Heart right ventricle (tissue), 16 donors: ENCODE measurements around the gene FRMD8. TPM values are rescaled to one million over a fixed set of nuclear protein-coding genes. Genes with fewer than 3 reads are reported as not detected.

Source experiments
- ATAC-seq, 8 donors: fragments of 200-7000 bp; cut with Tn5 transposase; one replicate each; pipeline ENCODE4 v1.9.1; 2020; ENCODE audit warnings: mild to moderate bottlenecking in 8 of 8, moderate library complexity in 8 of 8, moderate number of reproducible peaks in 1 of 8
- DNase-seq, 2 donors: peaks; one replicate each; pipeline ENCODE4 v3.0.0-alpha.2; 2020
- H3K27ac ChIP-seq, 10 donors: fragments of 200-600 bp; sonication (generic) in 2 of 10; one replicate each; pipeline versions ENCODE4 v1.5.0 to v1.8.0; 2020 to 2022; ENCODE audit warnings: mild to moderate bottlenecking in 3 of 10
- H3K27me3 ChIP-seq, 7 donors: fragments of 200-600 bp; one replicate each; pipeline ENCODE4 v1.8.0; 2021 to 2022; ENCODE audit warnings: mild to moderate bottlenecking in 2 of 7
- H3K36me3 ChIP-seq, 9 donors: fragments of 200-600 bp; sonication (generic) in 1 of 9; one replicate each; pipeline versions ENCODE4 v1.5.0 to v1.8.0; 2020 to 2022; ENCODE audit warnings: mild to moderate bottlenecking in 2 of 9
- H3K4me1 ChIP-seq, 9 donors: fragments of 200-600 bp; sonication (generic) in 1 of 9; one replicate each; pipeline versions ENCODE4 v1.5.0 to v1.8.0; 2020 to 2022; ENCODE audit warnings: mild to moderate bottlenecking in 4 of 9
- H3K4me3 ChIP-seq, 10 donors: fragments of 200-600 bp; sonication (generic) in 2 of 10; one replicate each; pipeline versions ENCODE4 v1.5.0 to v1.8.0; 2020 to 2022; ENCODE audit warnings: mild to moderate bottlenecking in 7 of 10, moderate library complexity in 2 of 10
- H3K9me3 ChIP-seq, 11 donors: fragments of 200-600 bp in 10 of 11; sonication (generic) in 2 of 11; one replicate each; pipeline versions ENCODE4 v1.5.0 to v1.8.0; 2013 to 2022; ENCODE audit warnings: mild to moderate bottlenecking in 2 of 11, control low read depth in 1 of 11, moderate library complexity in 1 of 11
- CTCF ChIP-seq, 9 donors: fragments of 200-600 bp; sonication (generic) in 2 of 9; IDR thresholded peaks; one replicate each; pipeline versions ENCODE4 v1.5.0 to v1.8.0; 2021 to 2022; ENCODE audit warnings: antibody characterized with exemption in 9 of 9, mild to moderate bottlenecking in 5 of 9, moderate library complexity in 1 of 9
- WGBS, 2 donors: extraction: QIAGEN DNeasy Blood & Tissue Kit; methylation state at CpG; one replicate each; pipeline ENCODE4 v1.1.7; 2013; ENCODE audit warnings: inconsistent platforms in 1 of 2; 5-methylcytosine and 5-hydroxymethylcytosine counted together
- intact Hi-C, 10 donors: fragments of 100-400 bp; cut with DNase I; formaldehyde crosslinking; loops; one replicate each; pipeline versions ENCODE4 v1.11.1 to v1.14.2; 2022
- polyA plus RNA-seq, 2 donors: library from polyadenylated mRNA; stranded (reverse); fragments of 200-250 nt; gene quantifications; one replicate each; pipeline ENCODE4 v1.2.3, GENCODE V29; 2013
- total RNA-seq, 10 donors: library from RNA; stranded (reverse); fragmentation: NEBNext Ultra II Directional in 3 of 10; extraction: Animal tissue kit (Norgen Biotek cat#: 25700) in 3 of 10; gene quantifications; one replicate each; pipeline versions ENCODE4 v1.2.1 to v1.2.4, GENCODE V29; 2021 to 2023
- donor health status: Arrhythmogenic right ventricular cardiomyopathy.
- donor health status: ischemic (EF 13 %, LVEDD 7.1; RV severe dilation, severe dysfunction).
- donor health status: healthy with polysubstance abuse.
- donor health status: DM: no; HTN: yes; CAD: no.
- donor health status: DM: no; HTN: no; CAD: no.
- donor health status: ischemic (EF 25% LVEDD 6.9; RV normal size, moderate dysfunction).
- donor health status: ischemic (EF 25% LVEDD 5.7; RV mildly dilated, moderate dysfunction).
- donor health status: healthy.
- donor health status: DM: yes; HTN: yes; CAD: no.
- donor health status: Ischemic cardiomyopathy.
- donor health status: ischemic (EF 35%, LVEDD 5.7; RV mildly dilated, moderate dysfunction).
- donor health status: nonischemic (EF 11% LVEDD 7.7; RV severe dilation, severe dysfunction).
- donor health status: DM: yes; HTN: yes; CAD: no.
- donor health status: PGD.
- donor health status: ischemic (EF 29% LVEDD 5.4; RV normal size, mild dysfunction).
- donor health status: nonischemic (EF 23%, LVEDD 6.1; RV moderate dilation, normal function).

FRMD8 gene
- total and polyA plus RNA-seq, 12 donors, result 6.0 to 16.9 (median 12.1) TPM

GRCh38 chr11:65390099-65390941, 3.9 kb downstream of the FRMD8 start:
- ATAC-seq, result peak in 6 of 8 donors; percentile 3 to 30 (median 13)
- WGBS, 2 donors, result 50 to 54% methylated on average over 21 of the region's 21 CpGs
- Histone ChIP-seq H3K27me3 (no peaks in the 10 kb centered on the region), H3K27ac (peak overlapping the region; percentile 46 to 98 (median 86)), H3K4me1 (peaks cover 21 to 76% (median 63%) of the 10 kb centered on the region in 9 donors), H3K9me3 (no peaks in the 10 kb centered on the region), H3K4me3 (peak overlapping the region in 8 of 10 donors; percentile 2 to 35 (median 22)), H3K36me3 (peaks cover 0 to 66% (median 14%) of the 10 kb centered on the region in 9 donors)
- TF ChIP-seq CTCF (IDR thresholded peaks at IDR 0.05), result no peak
- DNase-seq, result no peak
- intact Hi-C loops, result no loop called here

GRCh38 chr11:65390996-65391395, 4.6 kb downstream of the FRMD8 start:
- intact Hi-C loops, result no loop called here
- Histone ChIP-seq H3K4me3 (peak overlapping the region in 8 of 10 donors; percentile 2 to 35 (median 22)), H3K27me3 (no peaks in the 10 kb centered on the region), H3K4me1 (peaks cover 20 to 69% (median 61%) of the 10 kb centered on the region in 9 donors), H3K36me3 (peaks cover 0 to 73% (median 20%) of the 10 kb centered on the region in 9 donors), H3K9me3 (no peaks in the 10 kb centered on the region), H3K27ac (peak overlapping the region; percentile 46 to 98 (median 86))
- TF ChIP-seq CTCF (IDR thresholded peaks at IDR 0.05), result peak in 3 of 9 donors; percentile 14 to 21 (median 20)
- WGBS, 2 donors, result 18 to 37% methylated on average over 9 of the region's 9 CpGs
- peak; percentile 53 to 59 for DNase-seq
- ATAC-seq, result peak; percentile 20 to 72 (median 44)

GRCh38 chr11:65392186-65392829, 5.9 kb downstream of the FRMD8 start:
- peaks cover 18 to 60% (median 51%) of the 10 kb centered on the region in 9 donors for H3K4me1 ChIP-seq
- no peak for ATAC-seq
- H3K27me3 ChIP-seq, result no peaks in the 10 kb centered on the region
- 86 to 92% methylated on average over 13 of the region's 13 CpGs for WGBS, 2 donors
- no peak for TF ChIP-seq CTCF (IDR thresholded peaks at IDR 0.05)
- intact Hi-C loops, result no loop called here
- H3K9me3 ChIP-seq, result no peaks in the 10 kb centered on the region
- DNase-seq, result no peak
- peaks cover 0 to 86% (median 23%) of the 10 kb centered on the region in 9 donors for H3K36me3 ChIP-seq
- H3K4me3 ChIP-seq, result no peak overlapping the region
- peak overlapping the region in 9 of 10 donors; percentile 46 to 98 (median 87) for H3K27ac ChIP-seq

GRCh38 chr11:65392899-65393298, 6.5 kb downstream of the FRMD8 start:
- peak overlapping the region in 4 of 10 donors; percentile 80 to 98 (median 90) for H3K27ac ChIP-seq

More at GRCh38 chr11:65392899-65393298, 6.5 kb downstream of the FRMD8 start:
- no peaks in the 10 kb centered on the region for H3K9me3 ChIP-seq
- ATAC-seq (no peak), DNase-seq (no peak)
- no peak overlapping the region for H3K4me3 ChIP-seq
- H3K36me3 ChIP-seq, result peaks cover 0 to 92% (median 29%) of the 10 kb centered on the region in 9 donors
- peaks cover 18 to 54% (median 45%) of the 10 kb centered on the region in 9 donors for H3K4me1 ChIP-seq
- WGBS, 2 donors, result 89% methylated on average over 5 of the region's 5 CpGs
- no peak for TF ChIP-seq CTCF (IDR thresholded peaks at IDR 0.05)
- H3K27me3 ChIP-seq, result no peaks in the 10 kb centered on the region
- intact Hi-C loops, result no loop called here
